B cell (primary cell): ENCODE data around the gene DDR1. TPM values are rescaled to one million over a fixed set of nuclear protein-coding genes. Genes with fewer than 3 reads are reported as not detected.

Source experiments
- ATAC-seq: fragments of 200-7000 bp; cut with Tn5 transposase; one replicate; pipeline ENCODE4 v1.10.0; 2021; ENCODE audit warnings: low read depth, mild to moderate bottlenecking, moderate number of reproducible peaks, moderate library complexity
- CTCF ChIA-PET: fragments of 350-600 bp; sonication (Branson Sonifier 250); formaldehyde crosslinking; loops from one replicate; lab custom pipeline; 2021; ENCODE audit warnings: antibody characterized with exemption, inconsistent platforms; lab: Charles Lee
- POLR2A ChIA-PET: fragments of 350-600 bp; sonication (Branson Sonifier 250); formaldehyde crosslinking; loops from one replicate; lab custom pipeline; 2021; ENCODE audit warnings: antibody characterized with exemption; lab: Charles Lee
- DNase-seq: peaks from one replicate; pipeline ENCODE4 v3.0.0; 2013
- H2AFZ ChIP-seq: 2 replicates; pipeline ENCODE4 v1.6.1; 2012; ENCODE audit warnings: mild to moderate bottlenecking, low read depth, low read length; ENCODE audit not compliant: insufficient read depth, poor library complexity, severe bottlenecking
- H3K27ac ChIP-seq, 2 donors: 1 replicate in 1 of 2; 2 replicates in 1 of 2; pipeline ENCODE4 v1.5.1; 2012 to 2013; ENCODE audit warnings: low read length in 2 of 2, mild to moderate bottlenecking in 2 of 2, moderate library complexity in 1 of 2
- H3K27me3 ChIP-seq, 4 experiments: fragments of 200-600 bp in 1 of 4; sonication (generic) in 1 of 4; replicated peaks in 1 of 4; 1 replicate in 2 of 4; 2 replicates in 2 of 4; pipeline versions ENCODE4 v1.6.1 to v1.7.0; 2013 to 2016; ENCODE audit warnings: low read length in 3 of 4, mild to moderate bottlenecking in 2 of 4, mixed read lengths in 1 of 4, moderate library complexity in 1 of 4; ENCODE audit not compliant: insufficient read depth in 4 of 4, control insufficient read depth in 3 of 4; ENCODE audit errors: control extremely low read depth in 1 of 4
- H3K36me3 ChIP-seq, 2 experiments: replicated peaks in 1 of 2; 1 replicate in 1 of 2; 2 replicates in 1 of 2; pipeline versions ENCODE4 v1.6.1 to v1.7.1; 2013; ENCODE audit warnings: low read length in 1 of 2; ENCODE audit not compliant: insufficient read depth in 2 of 2, control insufficient read depth in 1 of 2; ENCODE audit errors: control extremely low read depth in 1 of 2, extremely low read depth in 1 of 2
- H3K4me1 ChIP-seq, 2 donors: fragments of 200-600 bp in 1 of 2; sonication (generic) in 1 of 2; 1 replicate in 1 of 2; 2 replicates in 1 of 2; pipeline versions ENCODE4 v1.5.1 to v1.6.1; 2013 to 2017; ENCODE audit warnings: low read length in 2 of 2; ENCODE audit not compliant: control insufficient read depth in 2 of 2, insufficient read depth in 2 of 2
- H3K4me2 ChIP-seq: replicated peaks from 2 replicates; pipeline ENCODE3; 2012; ENCODE audit warnings: mild to moderate bottlenecking, low read depth, low read length; ENCODE audit not compliant: poor library complexity, severe bottlenecking
- H3K4me3 ChIP-seq, 5 experiments: fragments of 200-600 bp in 1 of 5; sonication (generic) in 1 of 5; 1 replicate in 3 of 5; 2 replicates in 2 of 5; pipeline versions ENCODE4 v1.5.1 to v1.7.0; 2011 to 2016; ENCODE audit warnings: low read length in 4 of 5, mild to moderate bottlenecking in 4 of 5, low read depth in 2 of 5, control low read depth in 1 of 5, moderate library complexity in 1 of 5; ENCODE audit not compliant: insufficient read depth in 1 of 5; ENCODE audit errors: control extremely low read depth in 1 of 5, extremely low read depth in 1 of 5
- H3K79me2 ChIP-seq: fragments of 200-600 bp; sonication (generic); one replicate; pipeline ENCODE4 v1.6.0; 2016; ENCODE audit warnings: low read length; ENCODE audit not compliant: control insufficient read depth, insufficient read depth
- H3K9ac ChIP-seq: fragments of 200-600 bp; sonication (generic); 2 replicates; pipeline ENCODE4 v1.6.1; 2017; ENCODE audit warnings: mild to moderate bottlenecking, low read length, moderate library complexity
- H3K9me3 ChIP-seq, 3 donors: one replicate each; pipeline versions ENCODE4 v1.6.1 to v1.7.1; 2013; ENCODE audit warnings: low read length in 2 of 3; ENCODE audit not compliant: control insufficient read depth in 2 of 3, insufficient read depth in 1 of 3; ENCODE audit errors: control extremely low read depth in 1 of 3
- H4K20me1 ChIP-seq: 2 replicates; pipeline ENCODE4 v1.6.0; 2012; ENCODE audit warnings: mild to moderate bottlenecking, low read length; ENCODE audit not compliant: insufficient read depth, control insufficient read depth, poor library complexity, severe bottlenecking
- H3K27ac Mint-ChIP-seq: one replicate; pipeline ENCODE4 v1.8.0; 2021; ENCODE audit warnings: mixed read lengths
- H3K27me3 Mint-ChIP-seq: one replicate; pipeline ENCODE4 v1.8.0; 2021; ENCODE audit warnings: mixed read lengths
- H3K4me1 Mint-ChIP-seq: one replicate; pipeline ENCODE4 v1.8.0; 2021; ENCODE audit warnings: mixed read lengths
- H3K4me3 Mint-ChIP-seq: one replicate; pipeline ENCODE4 v1.8.0; 2021; ENCODE audit warnings: mixed read lengths
- H3K9me3 Mint-ChIP-seq: one replicate; pipeline ENCODE4 v1.8.0; 2022; ENCODE audit warnings: mixed read lengths; ENCODE audit not compliant: insufficient read depth
- CTCF ChIP-seq: fragments of 200-600 bp; IDR thresholded peaks from one replicate; pipeline ENCODE4 v1.8.0; 2022; ENCODE audit warnings: antibody characterized with exemption, mild to moderate bottlenecking
- EZH2 ChIP-seq: IDR thresholded peaks from 2 replicates; pipeline ENCODE4 v1.6.1; 2012; ENCODE audit warnings: borderline replicate concordance, low read depth, mild to moderate bottlenecking, moderate library complexity, low read length; ENCODE audit not compliant: insufficient read depth, poor library complexity, severe bottlenecking
- WGBS: methylation state at CpG from one replicate; pipeline ENCODE4 v1.1.5; 2013; ENCODE audit warnings: missing lambda C conversion rate; ENCODE audit not compliant: insufficient coverage; 5-methylcytosine and 5-hydroxymethylcytosine counted together
- intact Hi-C: fragments of 100-400 bp; cut with micrococcal nuclease; formaldehyde crosslinking; loops from one replicate; pipeline ENCODE4 v1.10.0; 2022
- polyA plus RNA-seq: library from polyadenylated mRNA; depleted of rRNA; stranded (reverse); fragments of >200 nt; gene quantifications from 2 replicates; pipeline ENCODE4 v1.2.3, GENCODE V29; 2012
- total RNA-seq, 2 donors: library from RNA; stranded (reverse); fragments of 120-200 nt in 1 of 2; gene quantifications; 1 replicate in 1 of 2; 2 replicates in 1 of 2; pipeline versions ENCODE4 v1.2.3 to v1.2.4, GENCODE V29; 2013 to 2022

Gene DDR1
- total and polyA plus RNA-seq, 2 donors (not counting 1 experiment from before 2014, with no cell fraction given) = 28.8 to 61.7 TPM

- 96% methylated on average over 17 of the region's 18 CpGs for WGBS
Measured at GRCh38 chr6:30875244-30876038, 8.9 kb upstream of the DDR1 start.

More at GRCh38 chr6:30875244-30876038, 8.9 kb upstream of the DDR1 start:
- no peak overlapping the region for H3K27ac Mint-ChIP-seq
- H3K9me3 ChIP-seq = peaks cover 0 to 12% (median 6%) of the 10 kb centered on the region in 3 donors
- H3K9me3 Mint-ChIP-seq = peaks cover 11% of the 10 kb centered on the region
- H3K36me3 ChIP-seq = no peaks in the 10 kb centered on the region
- CTCF ChIA-PET = interaction anchor here (1.0 to 6.2 kb wide), 4 partner anchors 40 to 204 kb away, joined by 3 to 53 read pairs (median 4); no protein-coding TSS in a partner anchor
- no peak overlapping the region for H3K4me3 ChIP-seq
- ATAC-seq (no peak), DNase-seq (no peak)
- H3K27me3 Mint-ChIP-seq = peaks cover 8% of the 10 kb centered on the region
- H3K9ac ChIP-seq = no peak overlapping the region
- no peak for TF ChIP-seq CTCF
- TF ChIP-seq EZH2 = no peak
- H3K4me1 ChIP-seq = peaks cover 18 to 19% of the 10 kb centered on the region in 2 donors
- peaks cover 21% of the 10 kb centered on the region for H3K4me1 Mint-ChIP-seq
- H3K79me2 ChIP-seq = no peaks in the 10 kb centered on the region
- intact Hi-C loops = loop anchor here (2.0 to 5.0 kb wide), 2 partner anchors 131 to 198 kb away; partner anchors contain the start of gene IER3
- POLR2A ChIA-PET = interaction anchor here (0.6 kb wide), 1 partner anchor 8 kb away, joined by 4 read pairs; no protein-coding TSS in a partner anchor
- H2AFZ ChIP-seq = no peak overlapping the region
- H3K4me3 Mint-ChIP-seq = no peak overlapping the region
- H4K20me1 ChIP-seq = no peaks in the 10 kb centered on the region
- H3K27me3 ChIP-seq = peaks cover 0 to 5% (median 0%) of the 10 kb centered on the region in 4 experiments
- H3K4me2 ChIP-seq = no peak overlapping the region
- H3K27ac ChIP-seq = no peak overlapping the region
